ENCODE data around the gene IRF7. TPM values are rescaled to one million over a fixed set of nuclear protein-coding genes. Genes with fewer than 3 reads are reported as not detected.
A peak's percentile ranks its signal among the peaks of the same experiment; 100 is the strongest.

IRF7 gene
- total RNA-seq, 1 experiment from 2014 or later, result 15.2 TPM

GRCh38 chr11:578276-579035 lies 37.3 kb downstream of the IRF7 start:
- H3K9ac ChIP-seq (ENCODE audit: low read length), result peak overlapping the region; percentile 98; the same call in 1 of the 2 replicates
- DNase-seq (ENCODE audit: low read depth, low spot score) (no peak), ATAC-seq (no peak)
- H3K27me3 ChIP-seq (ENCODE audit: insufficient read depth, low read length), result no peaks in the 10 kb centered on the region
- TF ChIP-seq CEBPB (IDR thresholded peaks at IDR 0.05; ENCODE audit: low read depth) (no peak), ZFX (IDR thresholded peaks at IDR 0.05) (no peak), RAD21 (IDR thresholded peaks at IDR 0.05; ENCODE audit: low read depth) (no peak), ZBTB33 (IDR thresholded peaks at IDR 0.05; ENCODE audit: extremely low read depth, insufficient replicate concordance, low read length) (no peak), EZH2 (IDR thresholded peaks at IDR 0.05) (no peak)
- TF ChIP-seq, protein P1, sequence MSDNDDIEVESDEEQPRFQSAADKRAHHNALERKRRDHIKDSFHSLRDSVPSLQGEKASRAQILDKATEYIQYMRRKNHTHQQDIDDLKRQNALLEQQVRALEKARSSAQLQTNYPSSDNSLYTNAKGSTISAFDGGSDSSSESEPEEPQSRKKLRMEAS (IDR thresholded peaks at IDR 0.05), result no peak
- peaks cover 69% of the 10 kb centered on the region for H3K79me2 ChIP-seq (ENCODE audit: insufficient read depth, low read length)
- no peaks in the 10 kb centered on the region; the same call in 1 of the 2 replicates for H4K20me1 ChIP-seq (ENCODE audit: insufficient read depth)
- H3K4me1 ChIP-seq (ENCODE audit: control insufficient read depth in 1 of 2, insufficient read depth in 2 of 2, low read length in 2 of 2), result peaks cover 12 to 32% of the 10 kb centered on the region in 2 experiments
- BruUV-seq (replicated peaks), result no TSS peak
- ChIA-PET POLR2A (no interaction called here), RAD21 (ENCODE audit: low non-redundant PET in 1 of 2, low total read pairs in 2 of 2, uncharacterized antibody in 2 of 2, unreplicated experiment in 2 of 2) (no interaction called here), CTCF (no interaction called here)
- H3K4me3 ChIP-seq (replicated peaks in 1 of 2; ENCODE audit: low read depth in 1 of 2, low read length in 2 of 2), result peak overlapping the region; percentile 97 to 99
- peak overlapping the region; percentile 94 for H3K4me2 ChIP-seq (ENCODE audit: low read length)
- no peak overlapping the region for H2AFZ ChIP-seq (ENCODE audit: low read depth, low read length, poor library complexity, severe bottlenecking)
- peak overlapping the region; percentile 35; the same call in 1 of the 2 replicates for H3K27ac ChIP-seq (ENCODE audit: low read depth, low read length)
- H3K36me3 ChIP-seq (ENCODE audit: control insufficient read depth in 1 of 2, insufficient read depth in 2 of 2, low read length in 2 of 2), result peaks cover 9 to 19% of the 10 kb centered on the region in 2 experiments; a peak in 3 of 4 replicates
- intact Hi-C loops (cut with micrococcal nuclease), result no loop called here
- no peaks in the 10 kb centered on the region for H3K9me3 ChIP-seq (ENCODE audit: control insufficient read depth in 1 of 2, insufficient read depth in 1 of 2, low read depth in 1 of 2, low read length in 2 of 2)
- no peaks in the 10 kb centered on the region for H3K9me2 ChIP-seq (ENCODE audit: insufficient read depth)

DNA sequence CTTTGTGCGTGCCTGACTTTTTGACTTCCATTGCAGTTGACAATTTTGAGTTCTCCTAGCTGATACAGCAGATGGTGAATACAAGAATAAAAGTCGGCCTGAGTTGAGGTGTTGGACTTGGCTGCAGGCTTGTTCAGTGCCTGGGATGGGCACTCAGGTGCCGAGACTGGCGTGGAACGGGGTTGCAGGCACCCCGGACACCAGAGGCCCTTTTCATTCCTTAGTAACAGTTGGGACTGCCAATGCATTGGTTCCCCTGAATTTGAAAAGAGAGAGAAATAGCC lies 38.2 kb downstream of the IRF7 start:
- no peak overlapping the region for H2AFZ ChIP-seq (ENCODE audit: low read depth, low read length, poor library complexity, severe bottlenecking)
- intact Hi-C loops (cut with micrococcal nuclease), result loop anchor here (2.0 kb wide), 1 partner anchor 35 kb away; no protein-coding TSS in a partner anchor

More for the DNA sequence above, 38.2 kb downstream of the IRF7 start:
- no peaks in the 10 kb centered on the region for H3K9me3 ChIP-seq (ENCODE audit: control insufficient read depth in 1 of 2, insufficient read depth in 1 of 2, low read depth in 1 of 2, low read length in 2 of 2)
- peak overlapping the region; percentile 97 to 99 for H3K4me3 ChIP-seq (replicated peaks in 1 of 2; ENCODE audit: low read depth in 1 of 2, low read length in 2 of 2)
- ATAC-seq, result no peak
- peak overlapping the region; percentile 94 for H3K4me2 ChIP-seq (ENCODE audit: low read length)
- no peaks in the 10 kb centered on the region for H3K9me2 ChIP-seq (ENCODE audit: insufficient read depth)
- ChIA-PET POLR2A (no interaction called here), RAD21 (ENCODE audit: low non-redundant PET in 1 of 2, low total read pairs in 2 of 2, uncharacterized antibody in 2 of 2, unreplicated experiment in 2 of 2) (no interaction called here), CTCF (no interaction called here)
- H3K27me3 ChIP-seq (ENCODE audit: insufficient read depth, low read length), result no peaks in the 10 kb centered on the region
- peak overlapping the region; percentile 98 for H3K9ac ChIP-seq (ENCODE audit: low read length)
- no peak for DNase-seq (ENCODE audit: low read depth, low spot score)
- H4K20me1 ChIP-seq (ENCODE audit: insufficient read depth), result no peaks in the 10 kb centered on the region; the same call in 1 of the 2 replicates
- H3K4me1 ChIP-seq (ENCODE audit: control insufficient read depth in 1 of 2, insufficient read depth in 2 of 2, low read length in 2 of 2), result peaks cover 12 to 32% of the 10 kb centered on the region in 2 experiments
- TSS peak; percentile 60 for BruUV-seq (replicated peaks)
- peaks cover 60% of the 10 kb centered on the region for H3K79me2 ChIP-seq (ENCODE audit: insufficient read depth, low read length)
- TF ChIP-seq, protein P1 (IDR thresholded peaks at IDR 0.05), result no peak
- TF ChIP-seq RAD21 (IDR thresholded peaks at IDR 0.05; ENCODE audit: low read depth) (no peak), EZH2 (IDR thresholded peaks at IDR 0.05) (no peak), SP1 (IDR thresholded peaks at IDR 0.05; ENCODE audit: low read depth) (no peak), FOSL1 (IDR thresholded peaks at IDR 0.05; ENCODE audit: low read depth) (no peak)
- TF ChIP-seq, protein P2, sequence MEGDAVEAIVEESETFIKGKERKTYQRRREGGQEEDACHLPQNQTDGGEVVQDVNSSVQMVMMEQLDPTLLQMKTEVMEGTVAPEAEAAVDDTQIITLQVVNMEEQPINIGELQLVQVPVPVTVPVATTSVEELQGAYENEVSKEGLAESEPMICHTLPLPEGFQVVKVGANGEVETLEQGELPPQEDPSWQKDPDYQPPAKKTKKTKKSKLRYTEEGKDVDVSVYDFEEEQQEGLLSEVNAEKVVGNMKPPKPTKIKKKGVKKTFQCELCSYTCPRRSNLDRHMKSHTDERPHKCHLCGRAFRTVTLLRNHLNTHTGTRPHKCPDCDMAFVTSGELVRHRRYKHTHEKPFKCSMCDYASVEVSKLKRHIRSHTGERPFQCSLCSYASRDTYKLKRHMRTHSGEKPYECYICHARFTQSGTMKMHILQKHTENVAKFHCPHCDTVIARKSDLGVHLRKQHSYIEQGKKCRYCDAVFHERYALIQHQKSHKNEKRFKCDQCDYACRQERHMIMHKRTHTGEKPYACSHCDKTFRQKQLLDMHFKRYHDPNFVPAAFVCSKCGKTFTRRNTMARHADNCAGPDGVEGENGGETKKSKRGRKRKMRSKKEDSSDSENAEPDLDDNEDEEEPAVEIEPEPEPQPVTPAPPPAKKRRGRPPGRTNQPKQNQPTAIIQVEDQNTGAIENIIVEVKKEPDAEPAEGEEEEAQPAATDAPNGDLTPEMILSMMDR (IDR thresholded peaks at IDR 0.05 in 2 of 3, conservative IDR thresholded peaks at IDR 0.05 in 1 of 3; ENCODE audit: borderline replicate concordance in 1 of 3, insufficient read depth in 1 of 3, low read depth in 2 of 3, low read length in 2 of 3), result no peak
- H3K27ac ChIP-seq (ENCODE audit: low read depth, low read length), result peak overlapping the region; percentile 35; the same call in 1 of the 2 replicates
- H3K36me3 ChIP-seq (ENCODE audit: control insufficient read depth in 1 of 2, insufficient read depth in 2 of 2, low read length in 2 of 2), result peaks cover 7 to 16% of the 10 kb centered on the region in 2 experiments; a peak in 3 of 4 replicates
